HL-60/S4 treated with retinoic acid at 250 ng/mL for 4 days and 3 days (cell line): Measurements from ENCODE around the gene ST8SIA6.
"Not testable (repeated sequence)": the region's sequence is repeated elsewhere in the genome, so short reads cannot be mapped to it uniquely, and the experiment has no call there.

Source experiments
- in situ Hi-C: fragments of 300-500 bp; cut with MboI; formaldehyde crosslinking; loops from 2 replicates; pipeline ENCODE4 v1.7.0; 2022; ENCODE audit warnings: low sequenced_read_pairs

Gene ST8SIA6

DNA sequence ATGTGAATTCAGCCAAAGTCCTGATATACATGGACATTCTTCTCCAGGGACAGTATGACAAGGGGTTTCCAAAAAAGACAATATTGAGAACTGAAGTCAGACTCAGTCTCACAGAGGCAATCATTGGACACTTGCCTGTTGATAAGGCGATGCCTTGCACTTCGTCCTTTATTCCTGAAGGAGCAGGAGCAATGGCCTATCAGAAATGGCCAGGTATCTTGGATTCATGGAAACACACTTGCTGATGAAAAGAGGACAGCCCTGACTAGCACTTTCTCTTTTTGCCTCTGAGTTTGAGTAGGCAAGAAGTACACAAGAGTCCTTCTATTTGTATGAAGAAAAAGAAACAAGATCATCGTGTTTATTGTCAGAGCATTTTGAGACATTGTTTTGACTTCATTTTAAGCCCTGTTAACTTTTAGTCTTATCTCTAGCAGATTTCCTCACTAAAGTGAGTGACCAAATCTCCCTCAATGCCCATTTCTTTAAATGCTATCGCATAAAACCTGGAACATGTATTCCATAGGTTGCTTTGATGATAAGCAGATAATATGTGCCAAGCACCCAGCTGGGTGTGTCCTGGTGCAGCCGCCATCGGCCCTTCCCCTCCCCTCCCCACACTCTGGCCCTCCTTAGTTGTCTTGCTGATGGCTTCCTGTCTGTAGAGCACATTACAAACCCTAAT lies 26.6 kb downstream of the ST8SIA6 start:
- in situ Hi-C loops, result loop anchor here (25.0 kb wide), 1 partner anchor 591 kb away; no protein-coding TSS in a partner anchor

DNA sequence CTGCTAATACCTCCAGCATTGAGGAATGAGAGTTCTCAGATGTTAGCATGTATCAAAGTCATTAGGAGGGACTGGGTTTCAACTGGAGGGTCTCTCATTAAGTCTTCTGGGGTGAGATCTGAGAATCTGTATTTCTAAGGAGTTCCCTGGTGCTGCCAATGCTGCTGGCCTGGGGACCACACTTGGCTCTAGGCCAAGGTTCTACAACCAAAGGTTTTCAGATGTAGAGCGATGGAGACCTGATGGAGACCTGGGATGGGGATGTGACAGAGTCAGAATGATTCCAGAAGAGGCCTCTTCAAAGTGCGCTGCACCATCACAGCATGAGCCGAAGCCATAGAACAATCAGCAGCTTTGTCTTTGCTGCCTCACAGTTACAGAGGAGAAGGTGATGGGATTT lies 27.2 kb downstream of the ST8SIA6 start:
- in situ Hi-C loops, result loop anchor here (25.0 kb wide), 1 partner anchor 590 kb away; no protein-coding TSS in a partner anchor

DNA sequence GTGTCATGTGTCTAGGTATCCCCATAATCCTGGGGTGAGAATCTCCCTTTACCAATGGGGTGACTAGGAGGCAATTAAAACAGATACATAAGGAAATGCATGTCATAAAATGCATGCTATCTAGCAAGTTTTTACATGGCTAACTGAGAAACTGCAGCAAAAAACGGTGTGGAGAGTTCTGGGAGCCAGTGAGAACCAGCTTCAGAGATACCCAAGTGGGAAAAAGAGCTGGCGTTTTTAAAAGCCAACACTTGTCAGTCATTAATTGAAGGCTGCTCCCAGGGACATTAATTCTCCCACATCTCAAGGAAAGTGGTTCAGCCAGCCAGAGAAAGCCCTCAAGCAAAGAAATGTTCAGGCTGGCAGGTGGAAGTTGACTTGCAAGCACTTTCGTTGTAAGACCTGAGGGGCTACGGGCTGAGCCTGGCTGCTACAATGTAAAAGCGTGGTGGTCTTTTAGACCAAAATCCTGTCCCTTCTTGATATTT lies 28.1 kb downstream of the ST8SIA6 start:
- in situ Hi-C loops, result loop anchor here (25.0 kb wide), 1 partner anchor 589 kb away; no protein-coding TSS in a partner anchor

DNA sequence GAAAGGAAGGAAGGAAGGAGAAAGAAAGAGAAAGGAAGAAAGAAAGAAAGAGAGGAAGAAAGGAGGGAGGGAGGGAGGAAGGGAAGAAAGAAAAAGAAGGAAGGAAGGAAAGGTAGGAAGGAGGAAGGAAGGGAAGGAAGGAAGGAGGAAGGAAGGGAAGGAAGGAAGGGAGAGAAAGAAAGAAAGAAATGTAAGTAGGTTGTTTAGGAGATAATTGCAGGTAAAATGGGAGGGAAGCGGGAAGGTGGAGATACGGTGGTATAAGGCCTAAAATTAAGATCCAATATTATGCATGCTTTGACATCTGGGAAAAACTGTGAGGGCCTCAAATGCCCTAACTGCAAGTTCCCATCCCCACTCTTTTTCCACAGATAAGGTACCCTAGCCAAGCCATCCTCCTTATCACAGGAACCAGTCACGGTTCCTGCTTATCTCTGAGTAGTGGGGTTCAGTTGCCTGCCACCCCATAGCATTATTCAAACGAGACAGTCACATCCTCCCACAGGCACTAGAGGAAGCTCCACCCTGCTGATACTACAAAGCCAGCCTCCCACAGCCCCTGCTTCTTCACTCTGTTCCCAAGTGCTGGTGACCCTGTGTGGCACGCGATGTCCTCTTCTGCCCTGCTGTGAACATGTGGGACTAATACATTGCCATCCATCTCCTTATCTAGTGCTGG lies 28.7 kb downstream of the ST8SIA6 start:
- in situ Hi-C loops, result loop anchor here (25.0 kb wide), 1 partner anchor 588 kb away; no protein-coding TSS in a partner anchor

- in situ Hi-C loops, result no loop called here
These were observed 30.7 kb downstream of the ST8SIA6 start for GRCh38 chr10:17423632-17424186.

DNA sequence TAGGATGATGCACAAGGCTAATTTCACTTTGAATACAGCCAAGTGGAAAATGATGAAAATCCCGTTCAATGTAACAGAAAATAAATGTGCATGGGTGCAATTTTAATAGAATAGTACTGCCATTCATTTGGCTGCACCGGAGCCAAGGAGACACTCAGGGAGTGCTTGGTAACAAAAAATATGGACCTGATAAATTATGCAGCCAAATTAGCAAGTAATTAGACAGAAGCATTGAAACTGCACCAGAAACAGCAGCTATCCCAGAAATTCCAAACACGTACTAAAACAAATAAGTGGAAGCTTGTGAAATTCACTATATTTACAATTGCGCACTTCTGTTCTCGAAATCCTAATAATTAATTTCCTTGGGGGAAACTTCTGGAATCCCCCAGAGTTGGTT lies 31.5 kb downstream of the ST8SIA6 start:
- in situ Hi-C loops, result no loop called here

GRCh38 chr10:17418249-17418648 lies 36.1 kb downstream of the ST8SIA6 start:
- in situ Hi-C loops, result no loop called here

DNA sequence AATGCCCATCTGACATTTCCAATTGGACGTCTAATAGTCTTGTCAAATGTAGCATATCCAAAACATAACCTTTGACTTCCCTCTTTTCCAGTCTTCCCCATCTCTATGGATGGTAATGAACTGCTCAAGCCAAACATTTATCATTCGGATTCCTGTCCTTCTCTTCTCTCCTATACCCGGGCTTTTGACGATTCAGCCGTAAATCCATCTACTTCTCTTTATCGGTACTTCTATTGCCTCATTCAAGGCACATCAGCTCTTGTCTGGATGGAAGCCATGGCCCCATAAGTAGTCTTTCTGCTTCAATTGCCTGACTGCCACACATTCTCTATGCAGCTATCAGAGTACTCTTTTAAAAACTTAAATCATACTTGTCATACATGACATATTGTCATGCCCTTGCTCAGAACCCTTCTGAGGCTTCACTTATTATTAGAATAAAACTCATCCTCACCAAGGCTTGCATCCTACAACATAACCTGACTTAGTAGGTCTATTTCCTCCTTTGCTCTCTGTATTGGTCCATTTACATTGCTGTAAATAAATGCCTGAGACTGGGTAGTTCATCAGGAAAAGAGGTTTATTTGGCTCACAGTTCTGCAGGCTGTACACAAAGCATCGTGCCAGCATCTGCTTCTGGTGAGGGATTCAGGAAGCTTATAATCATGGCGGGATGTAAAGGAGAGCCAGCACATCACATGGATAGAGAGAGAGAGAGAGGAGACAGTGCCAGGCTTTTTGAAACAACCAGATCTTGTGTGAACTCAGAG lies 37.8 kb downstream of the ST8SIA6 start:
- in situ Hi-C loops, result no loop called here

DNA sequence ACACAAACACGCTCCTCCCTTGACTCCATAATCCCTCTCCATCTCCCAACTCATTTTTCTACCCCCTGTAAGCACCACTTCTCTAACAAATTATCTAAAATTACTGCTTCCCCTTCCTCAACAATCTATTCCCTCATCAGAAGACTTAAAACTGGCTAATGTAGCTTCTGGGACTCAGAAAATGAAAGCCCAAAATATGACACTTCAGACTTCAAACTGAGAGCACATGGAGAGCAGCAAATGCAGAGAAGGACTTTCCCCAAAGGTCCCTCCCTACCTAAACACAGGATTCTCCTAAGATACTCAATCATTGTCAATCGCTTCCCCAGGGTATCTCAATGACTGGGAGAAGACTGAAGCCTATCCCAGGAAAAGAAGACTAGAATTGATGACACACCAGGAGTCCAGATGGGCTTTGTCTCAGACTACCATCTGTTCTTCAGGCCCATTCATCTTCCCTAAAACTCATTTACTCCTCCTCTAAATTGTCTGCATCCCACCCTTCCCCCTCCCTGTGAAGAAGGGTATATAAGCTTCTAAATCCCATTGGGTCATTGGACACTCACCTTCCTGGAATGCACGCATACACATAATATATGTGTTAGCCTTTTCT lies 39.2 kb downstream of the ST8SIA6 start:
- in situ Hi-C loops, result no loop called here

DNA sequence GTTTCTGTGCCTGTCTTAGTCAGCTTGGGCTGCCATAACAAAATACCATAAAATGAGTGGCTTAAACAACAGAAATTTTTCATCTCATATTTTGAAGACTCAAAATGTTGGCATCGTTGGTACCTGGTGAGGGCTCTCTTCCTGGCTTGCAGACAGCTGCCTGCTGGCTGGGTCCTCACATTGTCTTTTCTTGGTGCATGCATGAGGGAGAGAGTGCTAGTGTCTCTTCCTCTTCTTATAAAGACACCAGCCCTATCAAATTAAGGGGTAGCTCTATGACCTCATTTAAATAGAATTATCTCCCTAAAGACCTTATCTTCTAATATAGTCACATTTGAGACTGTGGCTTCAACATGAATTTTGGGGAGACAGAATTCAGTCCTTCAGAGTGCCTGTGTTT lies 39.9 kb downstream of the ST8SIA6 start:
- in situ Hi-C loops, result no loop called here

GRCh38 chr10:17413876-17414275 lies 40.5 kb downstream of the ST8SIA6 start:
- in situ Hi-C loops, result no loop called here

- in situ Hi-C loops, result no loop called here
These were observed 42.1 kb downstream of the ST8SIA6 start for GRCh38 chr10:17412323-17412722.

- in situ Hi-C loops, result no loop called here
These were observed 43.5 kb downstream of the ST8SIA6 start for GRCh38 chr10:17410907-17411306.

DNA sequence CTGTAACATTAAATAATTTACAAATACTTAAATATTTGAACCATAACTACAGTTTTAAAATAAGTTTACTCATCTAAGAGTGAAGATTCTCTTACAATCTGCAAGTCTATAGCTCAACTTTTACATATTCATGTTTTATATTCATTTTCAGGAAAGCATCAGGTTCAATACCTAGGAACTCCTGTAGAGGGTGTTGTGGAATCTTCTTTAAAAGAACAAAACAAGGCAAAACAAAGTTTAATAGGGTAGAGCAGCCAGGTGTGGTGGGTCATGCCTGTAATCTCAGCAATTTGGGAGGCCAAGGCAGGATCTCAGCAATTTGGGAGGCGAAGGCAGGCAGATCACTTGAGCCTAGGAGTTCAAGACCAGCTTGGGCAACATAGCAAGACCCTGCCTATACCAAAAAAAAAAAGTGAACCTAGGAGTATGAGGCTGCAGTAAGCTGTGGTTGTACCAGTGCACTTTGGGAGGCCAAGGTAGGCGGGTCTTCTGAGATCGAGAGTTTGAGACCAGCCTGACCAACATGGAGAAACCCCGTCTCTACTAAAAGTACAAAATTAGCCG lies 45.1 kb downstream of the ST8SIA6 start:
- in situ Hi-C loops, result no loop called here

DNA sequence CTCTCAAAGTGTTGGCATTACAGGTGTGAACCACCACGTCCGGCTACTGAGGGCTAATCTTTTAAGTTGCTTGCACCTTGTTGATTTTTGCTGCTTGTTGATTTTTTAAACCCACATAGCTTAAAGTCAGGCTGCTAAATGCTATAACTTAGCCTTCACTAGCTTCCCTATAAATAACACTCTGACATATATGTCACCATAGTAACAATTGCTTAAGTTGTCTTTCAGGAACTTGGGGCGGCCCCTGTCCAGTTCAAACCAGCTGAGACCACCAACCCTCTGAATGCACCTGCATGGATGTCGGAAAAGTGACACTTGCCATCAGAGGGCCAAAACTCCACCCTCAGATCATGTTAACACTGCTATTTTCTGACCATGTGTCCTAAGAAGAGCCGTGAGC lies 47.3 kb downstream of the ST8SIA6 start:
- in situ Hi-C loops, result no loop called here

- in situ Hi-C loops, result no loop called here
These were observed 48.2 kb downstream of the ST8SIA6 start for GRCh38 chr10:17406036-17406834.

GRCh38 chr10:17403161-17403560 lies 51.2 kb downstream of the ST8SIA6 start:
- in situ Hi-C loops, result no loop called here

DNA sequence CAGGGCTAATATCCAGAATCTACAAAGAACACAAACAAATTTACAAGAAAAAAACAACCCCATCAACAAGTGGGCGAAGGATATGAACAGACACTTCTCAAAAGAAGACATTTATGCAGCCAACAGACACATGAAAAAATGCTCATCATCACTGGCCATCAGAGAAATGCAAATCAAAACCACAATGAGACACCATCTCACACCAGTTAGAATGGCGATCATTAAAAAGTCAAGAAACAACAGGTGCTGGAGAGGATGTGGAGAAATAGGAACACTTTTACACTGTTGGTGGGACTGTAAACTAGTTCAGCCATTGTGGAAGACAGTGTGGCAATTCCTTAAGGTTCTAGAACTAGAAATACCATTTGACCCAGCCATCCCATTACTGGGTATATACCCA lies 52.4 kb downstream of the ST8SIA6 start:
- in situ Hi-C loops, result not testable (repeated sequence)

GRCh38 chr10:17396004-17396403 lies 58.4 kb downstream of the ST8SIA6 start:
- in situ Hi-C loops, result no loop called here

- in situ Hi-C loops, result no loop called here
These were observed 59.5 kb downstream of the ST8SIA6 start for GRCh38 chr10:17394854-17395253.
